NCI-H1092 treated with DMSO at 0.1 percent for 48 hours (cell line): Measurements from ENCODE around the gene THPO.

Source experiments
- DNase-seq: peaks from one replicate; lab custom pipeline; 2025; lab: John Stamatoyannopoulos, UW

THPO gene

DNA sequence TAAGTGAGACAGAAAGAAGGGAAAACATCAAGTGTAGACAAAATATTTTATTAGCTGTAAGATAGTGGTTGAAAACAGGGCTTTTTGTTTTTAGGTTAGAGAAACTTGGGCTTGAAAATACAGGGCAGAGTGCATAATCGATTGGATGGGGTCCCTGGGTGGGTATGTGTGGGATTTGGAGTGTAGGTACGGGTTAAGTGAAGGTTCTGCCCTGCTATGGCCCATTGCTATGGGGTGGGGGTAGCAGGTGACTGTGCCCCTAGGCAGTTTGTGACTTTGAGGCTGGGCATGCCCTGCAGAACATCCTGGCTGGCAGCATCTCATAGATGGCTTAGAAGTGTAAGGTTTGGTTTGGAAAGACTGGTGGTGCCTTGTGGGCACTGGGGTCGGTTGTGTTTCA lies 44.3 kb downstream of the THPO start:
- no peak for DNase-seq

DNA sequence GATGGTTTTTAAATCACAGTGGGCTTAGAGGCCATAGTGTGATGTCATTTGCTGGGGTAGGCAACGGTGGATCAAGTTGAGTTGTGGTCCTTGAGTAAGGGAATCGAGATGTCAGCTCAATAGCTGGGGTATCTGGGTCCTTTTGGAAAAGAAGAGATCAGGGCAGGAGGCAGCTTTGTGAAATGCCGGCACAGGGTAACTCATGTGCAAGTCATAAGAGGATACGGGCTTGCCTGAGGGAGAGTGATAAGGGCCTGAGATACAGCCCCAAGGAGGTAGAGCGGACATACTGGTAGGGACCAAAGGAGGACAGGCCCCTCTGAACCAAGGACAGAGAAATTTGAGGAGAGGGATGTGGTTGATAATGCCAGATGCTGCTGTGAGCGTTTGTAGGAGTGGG lies 44.8 kb downstream of the THPO start:
- DNase-seq = no peak

DNA sequence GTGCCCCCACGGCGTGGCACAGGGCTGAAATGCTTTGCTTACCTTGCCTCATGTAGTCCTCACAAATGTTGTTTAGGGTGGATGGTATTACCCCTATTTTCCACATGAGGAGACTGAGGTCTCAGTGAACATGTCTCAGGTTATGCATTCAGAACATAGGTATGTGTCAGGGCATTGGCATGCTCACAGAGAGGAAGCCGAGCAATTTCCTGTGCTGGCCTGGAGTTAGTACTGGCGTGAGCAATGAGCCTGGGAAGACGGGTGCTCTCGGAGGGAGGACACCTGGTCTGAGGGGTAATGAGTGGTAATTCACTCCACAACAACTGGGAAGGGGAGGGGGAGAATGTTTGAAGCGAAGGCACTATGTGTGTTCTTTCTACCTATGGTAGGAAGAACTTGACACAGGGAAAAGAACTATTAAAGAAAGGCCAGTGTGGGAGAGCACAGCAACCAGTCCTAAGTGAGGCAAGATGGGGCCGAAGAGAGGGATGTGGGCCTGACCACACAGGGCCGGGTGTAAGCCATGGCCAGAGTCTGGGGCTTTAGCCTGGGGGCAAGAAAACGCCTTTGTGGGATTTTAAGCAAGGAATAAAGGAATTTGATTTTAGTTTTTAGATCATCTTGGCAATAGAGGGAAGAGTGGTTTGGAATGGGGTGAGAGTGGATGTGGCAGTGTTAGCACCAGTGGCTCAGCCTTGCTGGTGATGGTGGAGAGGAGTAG lies 45.5 kb downstream of the THPO start:
- DNase-seq = no peak

DNA sequence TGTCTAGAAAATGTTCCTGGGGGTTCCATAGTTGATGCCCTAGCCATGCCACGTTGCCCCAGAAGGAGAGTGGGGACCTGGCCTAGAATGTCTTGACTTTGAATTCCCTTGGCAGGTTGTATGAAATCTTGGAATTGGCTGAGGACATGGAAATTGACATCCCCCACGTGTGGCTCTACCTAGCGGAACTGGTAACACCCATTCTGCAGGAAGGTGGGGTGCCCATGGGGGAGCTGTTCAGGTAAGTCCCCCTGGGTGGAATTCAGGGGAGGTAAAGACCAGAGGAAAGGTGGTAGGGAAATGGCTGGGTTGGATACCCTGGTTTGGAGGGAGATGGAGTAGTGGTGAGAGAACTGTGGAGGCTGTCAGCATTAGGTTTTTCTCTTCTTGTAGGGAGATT lies 49.5 kb downstream of the THPO start:
- DNase-seq = no peak

DNA sequence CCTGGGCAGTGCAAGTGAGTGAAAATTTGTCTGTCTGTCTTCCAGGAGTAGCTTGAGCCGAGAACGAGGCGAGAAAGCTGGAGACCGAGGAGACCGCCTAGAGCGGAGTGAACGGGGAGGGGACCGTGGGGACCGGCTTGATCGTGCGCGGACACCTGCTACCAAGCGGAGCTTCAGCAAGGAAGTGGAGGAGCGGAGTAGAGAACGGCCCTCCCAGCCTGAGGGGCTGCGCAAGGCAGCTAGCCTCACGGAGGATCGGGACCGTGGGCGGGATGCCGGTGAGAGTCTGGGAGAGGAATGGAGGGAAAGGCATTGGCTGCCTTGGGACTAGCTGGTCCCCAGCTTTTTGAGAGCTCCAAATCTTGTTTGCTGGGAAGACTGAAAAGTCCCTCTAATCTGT lies 50.8 kb downstream of the THPO start:
- DNase-seq = no peak

DNA sequence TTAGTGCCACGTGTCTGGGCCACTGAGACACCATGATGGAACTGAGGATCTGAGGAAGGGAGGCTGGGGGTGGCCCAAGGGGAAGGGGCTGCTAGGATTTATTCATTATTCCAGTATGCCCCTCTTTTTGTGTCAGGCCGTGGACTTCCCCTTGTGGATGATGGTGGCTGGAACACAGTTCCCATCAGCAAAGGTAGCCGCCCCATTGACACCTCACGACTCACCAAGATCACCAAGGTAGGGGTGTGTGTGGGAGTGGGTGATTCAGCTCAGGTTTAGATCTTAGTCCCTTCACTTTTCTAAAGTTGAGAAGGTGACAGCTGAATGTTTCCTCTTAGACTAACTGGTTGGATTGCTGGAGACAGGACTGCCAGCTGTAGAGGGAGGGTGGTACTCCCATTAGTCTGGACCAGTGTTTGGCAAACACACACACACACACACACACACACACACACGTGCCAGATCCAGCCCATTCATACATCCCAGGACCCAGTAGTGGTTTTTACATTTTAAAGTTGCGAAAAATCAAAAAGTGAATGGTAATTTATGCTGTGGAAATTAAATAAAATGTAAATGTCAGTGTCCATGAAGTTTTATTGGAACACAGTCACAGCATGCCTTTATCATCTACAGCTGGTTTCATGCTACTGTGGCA lies 52.2 kb downstream of the THPO start:
- no peak for DNase-seq

DNA sequence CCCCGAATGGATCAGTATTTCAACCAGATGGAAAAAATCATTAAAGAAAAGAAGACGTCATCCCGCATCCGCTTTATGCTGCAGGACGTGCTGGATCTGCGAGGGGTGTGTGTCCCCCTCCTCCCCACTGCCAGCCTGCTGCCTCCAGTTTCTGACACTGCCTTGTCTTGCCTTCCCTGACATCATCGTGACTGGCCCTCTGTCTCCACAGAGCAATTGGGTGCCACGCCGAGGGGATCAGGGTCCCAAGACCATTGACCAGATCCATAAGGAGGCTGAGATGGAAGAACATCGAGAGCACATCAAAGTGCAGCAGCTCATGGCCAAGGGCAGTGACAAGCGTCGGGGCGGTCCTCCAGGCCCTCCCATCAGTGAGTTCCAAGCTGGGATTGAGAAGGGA lies 52.7 kb downstream of the THPO start:
- no peak for DNase-seq

DNA sequence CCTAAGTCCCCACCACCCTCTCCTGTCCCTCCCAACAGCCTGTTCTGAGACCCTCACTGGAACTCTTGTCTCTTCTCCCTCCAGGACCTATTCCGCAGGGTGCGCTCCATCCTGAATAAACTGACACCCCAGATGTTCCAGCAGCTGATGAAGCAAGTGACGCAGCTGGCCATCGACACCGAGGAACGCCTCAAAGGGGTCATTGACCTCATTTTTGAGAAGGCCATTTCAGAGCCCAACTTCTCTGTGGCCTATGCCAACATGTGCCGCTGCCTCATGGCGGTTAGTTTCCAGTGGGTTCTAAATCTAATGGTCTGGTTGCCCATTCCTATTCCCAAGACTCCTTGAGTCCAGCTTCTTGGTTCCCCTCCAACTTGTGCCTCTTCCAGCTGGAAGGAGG lies 54.3 kb downstream of the THPO start:
- DNase-seq = no peak

DNA sequence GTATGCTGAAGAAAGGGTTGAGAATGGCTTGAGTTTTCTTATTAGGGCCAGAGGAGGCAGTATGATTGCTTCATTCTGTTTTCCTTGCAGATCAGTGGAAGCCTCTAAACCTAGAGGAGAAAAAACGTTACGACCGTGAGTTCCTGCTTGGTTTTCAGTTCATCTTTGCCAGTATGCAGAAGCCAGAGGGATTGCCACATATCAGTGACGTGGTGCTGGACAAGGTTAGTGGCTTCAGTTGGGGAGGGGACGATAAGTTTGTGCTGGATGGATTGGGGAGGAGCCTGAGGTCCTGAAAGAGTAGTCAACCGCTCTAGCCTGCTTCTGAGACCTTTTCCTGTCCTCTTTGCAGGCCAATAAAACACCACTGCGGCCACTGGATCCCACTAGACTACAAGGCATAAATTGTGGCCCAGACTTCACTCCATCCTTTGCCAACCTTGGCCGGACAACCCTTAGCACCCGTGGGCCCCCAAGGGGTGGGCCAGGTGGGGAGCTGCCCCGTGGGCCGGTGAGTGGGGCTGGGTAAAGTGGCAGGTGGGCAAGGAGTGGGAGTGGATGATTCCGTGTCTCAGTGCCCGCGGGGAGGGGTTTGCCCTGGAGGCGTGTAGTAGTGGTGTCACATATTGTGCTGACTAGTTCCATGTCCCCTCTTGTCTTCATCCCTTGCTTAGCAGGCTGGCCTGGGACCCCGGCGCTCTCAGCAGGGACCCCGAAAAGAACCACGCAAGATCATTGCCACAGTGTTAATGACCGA lies 55.1 kb downstream of the THPO start:
- DNase-seq = no peak
